Skeletal muscle tissue (tissue), 4 donors: Measurements from ENCODE around the gene INPP4B. TPM values are rescaled to one million over a fixed set of nuclear protein-coding genes. Genes with fewer than 3 reads are reported as not detected.

Source experiments
- H3K27ac ChIP-seq: one replicate; pipeline ENCODE4 v1.7.0; 2013; ENCODE audit warnings: mild to moderate bottlenecking, low read depth, low read length, inconsistent platforms
- H3K27me3 ChIP-seq, 3 donors: one replicate each; pipeline ENCODE4 v1.7.0; 2013; ENCODE audit warnings: low read length in 3 of 3; ENCODE audit not compliant: control insufficient read depth in 3 of 3, insufficient read depth in 3 of 3
- H3K36me3 ChIP-seq, 3 donors: one replicate each; pipeline ENCODE4 v1.7.0; 2013; ENCODE audit warnings: low read length in 3 of 3; ENCODE audit not compliant: control insufficient read depth in 3 of 3, insufficient read depth in 3 of 3
- H3K4me1 ChIP-seq, 3 donors: one replicate each; pipeline ENCODE4 v1.7.0; 2013; ENCODE audit warnings: low read length in 3 of 3, mild to moderate bottlenecking in 3 of 3; ENCODE audit not compliant: control insufficient read depth in 3 of 3, insufficient read depth in 3 of 3
- H3K4me3 ChIP-seq, 3 donors: one replicate each; pipeline ENCODE4 v1.7.0; 2013; ENCODE audit warnings: low read length in 3 of 3
- H3K9ac ChIP-seq, 3 donors: one replicate each; pipeline ENCODE4 v1.7.0; 2013; ENCODE audit warnings: low read length in 3 of 3, mild to moderate bottlenecking in 3 of 3, moderate library complexity in 2 of 3, low read depth in 1 of 3
- H3K9me3 ChIP-seq, 3 donors: one replicate each; pipeline ENCODE4 v1.7.0; 2013; ENCODE audit warnings: low read length in 3 of 3; ENCODE audit not compliant: control insufficient read depth in 3 of 3
- total RNA-seq: library from RNA; depleted of rRNA; stranded (reverse); fragments of >200 nt; gene quantifications from one replicate; pipeline ENCODE4 v1.2.3, GENCODE V29; 2014
- donor health status: Osteomylitis.

INPP4B gene
- total RNA-seq, 1 donor from 2014 or later, result 52.7 TPM

DNA sequence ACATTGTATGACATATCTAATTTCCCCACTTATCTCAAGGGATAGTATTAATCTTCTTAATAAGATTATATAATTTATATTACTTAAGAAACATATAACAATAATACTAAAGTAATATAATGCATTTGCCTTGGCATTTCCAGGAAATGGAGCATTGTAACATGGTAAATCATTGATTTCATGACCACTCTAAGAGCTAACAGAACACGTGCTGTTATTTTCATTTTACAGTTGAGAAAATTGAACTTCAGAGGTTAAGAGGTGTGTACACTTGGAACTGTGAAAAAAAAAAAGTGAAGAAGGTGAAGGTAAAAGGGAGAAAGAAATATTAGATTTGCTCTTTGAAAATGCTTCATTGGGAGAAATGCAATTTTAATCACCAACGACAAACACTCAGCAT, 687.1 kb downstream of the INPP4B start:
- Histone ChIP-seq H3K27me3 (no peaks in the 10 kb centered on the region), H3K9me3 (no peaks in the 10 kb centered on the region), H3K9ac (no peak overlapping the region), H3K36me3 (peaks cover 0 to 3% (median 0%) of the 10 kb centered on the region in 3 donors), H3K27ac (no peak overlapping the region), H3K4me1 (peaks cover 0 to 3% (median 3%) of the 10 kb centered on the region in 3 donors), H3K4me3 (no peak overlapping the region)

GRCh38 chr4:142156256-142156655, 689.8 kb downstream of the INPP4B start:
- Histone ChIP-seq H3K9ac (no peak overlapping the region), H3K36me3 (peaks cover 0 to 3% (median 0%) of the 10 kb centered on the region in 3 donors), H3K27ac (no peak overlapping the region), H3K4me3 (no peak overlapping the region), H3K27me3 (no peaks in the 10 kb centered on the region), H3K9me3 (no peaks in the 10 kb centered on the region), H3K4me1 (peaks cover 0 to 3% (median 3%) of the 10 kb centered on the region in 3 donors)

GRCh38 chr4:142155347-142155746, 690.8 kb downstream of the INPP4B start:
- Histone ChIP-seq H3K9ac (no peak overlapping the region), H3K36me3 (peaks cover 0 to 3% (median 0%) of the 10 kb centered on the region in 3 donors), H3K4me3 (no peak overlapping the region), H3K27ac (no peak overlapping the region), H3K9me3 (no peaks in the 10 kb centered on the region), H3K27me3 (no peaks in the 10 kb centered on the region), H3K4me1 (peaks cover 3 to 7% (median 5%) of the 10 kb centered on the region in 3 donors)

DNA sequence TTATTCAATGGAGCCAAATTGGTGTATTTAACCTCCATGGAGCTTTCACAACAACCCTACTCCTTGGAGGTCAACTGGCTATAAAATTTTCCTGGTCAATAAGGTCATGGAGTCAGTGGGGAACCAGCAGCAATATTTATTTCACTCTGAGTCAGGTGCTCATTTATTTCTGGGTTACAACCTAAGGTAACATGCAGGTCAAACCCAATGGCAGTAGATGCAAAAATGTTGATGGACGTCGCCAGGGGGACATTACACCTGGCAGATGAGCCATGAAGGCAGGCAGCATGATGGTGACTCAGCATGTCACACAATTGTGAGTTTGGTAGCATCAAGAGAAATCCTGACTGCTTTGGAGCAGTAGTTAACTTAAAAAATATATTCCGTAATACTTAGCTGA, 695.6 kb downstream of the INPP4B start:
- no peaks in the 10 kb centered on the region for H3K36me3 ChIP-seq
- H3K9ac ChIP-seq, result no peak overlapping the region
- H3K9me3 ChIP-seq, result no peaks in the 10 kb centered on the region
- peaks cover 3 to 15% (median 5%) of the 10 kb centered on the region in 3 donors for H3K4me1 ChIP-seq
- peak overlapping the region; percentile 32 for H3K27ac ChIP-seq
- H3K27me3 ChIP-seq, result no peaks in the 10 kb centered on the region
- H3K4me3 ChIP-seq, result no peak overlapping the region

- Histone ChIP-seq H3K4me1 (peaks cover 0 to 5% (median 0%) of the 10 kb centered on the region in 3 donors), H3K9ac (no peak overlapping the region), H3K9me3 (no peaks in the 10 kb centered on the region), H3K27ac (no peak overlapping the region), H3K4me3 (no peak overlapping the region), H3K27me3 (no peaks in the 10 kb centered on the region), H3K36me3 (no peaks in the 10 kb centered on the region)
Measured at GRCh38 chr4:142144813-142145212, 701.3 kb downstream of the INPP4B start.

- H3K9me3 ChIP-seq, result no peaks in the 10 kb centered on the region
- H3K4me3 ChIP-seq, result no peak overlapping the region
- H3K9ac ChIP-seq, result no peak overlapping the region
- H3K27me3 ChIP-seq, result no peaks in the 10 kb centered on the region
- H3K36me3 ChIP-seq, result no peaks in the 10 kb centered on the region
- no peak overlapping the region for H3K27ac ChIP-seq
- H3K4me1 ChIP-seq, result no peaks in the 10 kb centered on the region
Measured at GRCh38 chr4:142142366-142143054, 703.6 kb downstream of the INPP4B start.

DNA sequence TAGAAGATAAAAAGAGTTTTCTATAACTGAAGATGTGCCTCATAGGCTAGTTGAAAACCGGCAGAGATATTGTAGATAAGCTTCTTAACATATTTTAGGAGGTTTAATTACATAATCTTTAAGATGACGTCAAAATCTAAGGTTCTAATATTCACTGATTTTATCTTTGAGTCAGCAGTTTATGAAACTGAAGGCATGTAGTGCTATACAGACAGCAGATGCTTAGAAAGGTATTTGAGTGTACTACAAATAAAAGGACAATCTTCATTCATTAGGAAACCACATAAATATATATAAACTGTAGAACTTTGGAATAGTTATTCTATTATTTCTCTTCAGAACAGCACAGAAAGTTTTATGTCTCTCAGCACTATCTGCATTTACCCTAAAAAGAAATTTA, 704.9 kb downstream of the INPP4B start:
- H3K27ac ChIP-seq, result no peak overlapping the region
- H3K36me3 ChIP-seq, result no peaks in the 10 kb centered on the region
- H3K4me1 ChIP-seq, result no peaks in the 10 kb centered on the region
- no peak overlapping the region for H3K4me3 ChIP-seq
- no peaks in the 10 kb centered on the region for H3K9me3 ChIP-seq
- no peaks in the 10 kb centered on the region for H3K27me3 ChIP-seq
- no peak overlapping the region for H3K9ac ChIP-seq

- no peaks in the 10 kb centered on the region for H3K9me3 ChIP-seq
- H3K36me3 ChIP-seq, result no peaks in the 10 kb centered on the region
- no peaks in the 10 kb centered on the region for H3K27me3 ChIP-seq
- H3K9ac ChIP-seq, result no peak overlapping the region
- peak overlapping the region; percentile 14 for H3K27ac ChIP-seq
- H3K4me3 ChIP-seq, result no peak overlapping the region
- H3K4me1 ChIP-seq, result peaks cover 0 to 3% (median 3%) of the 10 kb centered on the region in 3 donors
Measured at GRCh38 chr4:142130666-142131065, 715.4 kb downstream of the INPP4B start.

DNA sequence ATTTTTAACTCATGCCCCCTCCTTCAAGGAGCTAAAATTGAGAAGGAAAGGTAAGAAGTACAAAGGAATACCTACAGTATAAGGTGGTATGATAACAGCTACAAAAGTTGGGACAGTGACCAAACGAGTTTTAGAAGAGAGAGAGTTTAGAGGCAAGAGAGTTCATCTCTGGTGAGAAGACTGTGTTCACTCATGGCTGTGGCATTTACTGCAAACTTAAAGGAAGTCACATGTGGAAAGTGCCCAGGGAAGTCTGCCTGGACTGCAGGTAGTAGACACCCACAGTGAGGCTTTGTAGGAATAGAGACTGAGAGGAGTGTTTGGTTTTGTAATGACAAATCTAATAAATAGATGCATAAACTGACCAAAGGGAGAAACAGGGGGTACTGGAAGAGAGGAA, 716.2 kb downstream of the INPP4B start:
- H3K9ac ChIP-seq, result no peak overlapping the region
- H3K9me3 ChIP-seq, result no peaks in the 10 kb centered on the region
- no peaks in the 10 kb centered on the region for H3K36me3 ChIP-seq
- no peak overlapping the region for H3K4me3 ChIP-seq
- H3K27me3 ChIP-seq, result no peaks in the 10 kb centered on the region
- peak overlapping the region; percentile 23 for H3K27ac ChIP-seq
- H3K4me1 ChIP-seq, result peaks cover 0 to 3% (median 3%) of the 10 kb centered on the region in 3 donors

DNA sequence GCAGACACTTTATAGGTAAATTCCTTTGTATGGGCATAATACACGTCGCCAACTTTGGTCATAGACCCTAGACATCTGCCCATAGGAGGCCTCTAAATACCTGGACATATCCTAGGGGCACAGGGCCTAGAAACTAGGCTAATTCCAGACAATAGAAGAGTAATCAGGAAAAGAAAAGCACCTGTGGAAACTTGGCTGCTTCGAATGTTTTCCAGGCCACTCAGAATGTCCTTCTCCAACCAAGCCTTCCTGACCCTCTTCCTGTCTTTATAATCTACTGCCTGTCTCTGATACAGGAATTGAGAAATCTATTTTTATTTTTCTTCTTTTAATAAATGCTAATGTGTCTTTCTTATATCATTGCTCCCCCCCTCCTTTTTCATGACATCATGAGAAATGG, 716.6 kb downstream of the INPP4B start:
- Histone ChIP-seq H3K9ac (no peak overlapping the region), H3K27ac (peak overlapping the region; percentile 23), H3K9me3 (no peaks in the 10 kb centered on the region), H3K27me3 (no peaks in the 10 kb centered on the region), H3K36me3 (no peaks in the 10 kb centered on the region), H3K4me1 (peaks cover 0 to 3% (median 3%) of the 10 kb centered on the region in 3 donors), H3K4me3 (no peak overlapping the region)
